GM12878 (cell line): ENCODE measurements around the gene KIAA0319L. TPM values are rescaled to one million over a fixed set of nuclear protein-coding genes. Genes with fewer than 3 reads are reported as not detected.

ENCODE experiments used
- ATAC-seq: fragments of 200-7000 bp; cut with Tn5 transposase; 3 replicates; pipeline ENCODE4 v1.9.1; 2020; ENCODE audit warnings: mild to moderate bottlenecking, moderate library complexity
- BruUV-seq: library from RNA; stranded (reverse); fragments of 400-500 nt; replicated peaks from 2 replicates; lab custom pipeline; 2021; lab: Mats Ljungman, UMichigan
- CTCF ChIA-PET: fragments of 300-600 bp; sonication (Branson Sonifier 250); formaldehyde crosslinking; extraction: SDS; loops from one replicate; lab custom pipeline; 2021; ENCODE audit warnings: inconsistent platforms; lab: Yijun Ruan, JAX
- POLR2A ChIA-PET: fragments of 350-600 bp; formaldehyde crosslinking; extraction: SDS; loops from one replicate; lab custom pipeline; 2021; ENCODE audit warnings: inconsistent platforms; lab: Charles Lee
- RAD21 ChIA-PET: fragments of 300-600 bp; sonication (Branson Sonifier 250); formaldehyde crosslinking; loops from one replicate; lab custom pipeline; 2023; ENCODE audit warnings: antibody characterized with exemption; ENCODE audit not compliant: unreplicated experiment; lab: Charles Lee
- SMC1A ChIA-PET: fragments of 300-600 bp; sonication (Branson Sonifier 250); formaldehyde crosslinking; loops from one replicate; lab custom pipeline; 2023; ENCODE audit not compliant: unreplicated experiment, uncharacterized antibody; lab: Charles Lee
- DNase-seq: peaks from one replicate; pipeline ENCODE4 v3.0.0-alpha.2; 2011; ENCODE audit warnings: low read depth, low spot score
- FAIRE-seq: peaks from 3 replicates; lab custom pipeline; 2011; peaks lifted over from hg19 to GRCh38; lab: Jason Lieb, UNC
- H2AFZ ChIP-seq: 2 replicates; pipeline ENCODE4 v1.6.0; 2011; ENCODE audit warnings: low read depth, low read length, control low read depth; ENCODE audit not compliant: control insufficient read depth
- H3K27ac ChIP-seq: 2 replicates; pipeline ENCODE4 v1.5.1; 2011; ENCODE audit warnings: control low read depth; ENCODE audit not compliant: control insufficient read depth, insufficient read depth
- H3K27me3 ChIP-seq, 2 experiments: replicated peaks in 1 of 2; 2 replicates each; pipeline versions ENCODE4 v1.6.0 to v1.6.1; 2011; ENCODE audit warnings: low read length in 1 of 2; ENCODE audit not compliant: control insufficient read depth in 2 of 2, insufficient read depth in 2 of 2
- H3K36me3 ChIP-seq, 2 experiments: 2 replicates each; pipeline ENCODE4 v1.5.1; 2011; ENCODE audit warnings: low read length in 1 of 2; ENCODE audit not compliant: control insufficient read depth in 2 of 2, insufficient read depth in 2 of 2
- H3K4me1 ChIP-seq: 2 replicates; pipeline ENCODE4 v1.6.1; 2011; ENCODE audit warnings: mild to moderate bottlenecking, low read length, moderate library complexity, mixed read lengths; ENCODE audit not compliant: control insufficient read depth, insufficient read depth
- H3K4me2 ChIP-seq: 2 replicates; pipeline ENCODE4 v1.6.0; 2011; ENCODE audit warnings: control low read depth; ENCODE audit not compliant: control insufficient read depth, insufficient read depth
- H3K4me3 ChIP-seq: fragments of 200-600 bp; sonication (generic); 2 replicates; pipeline ENCODE4 v1.5.1; 2016
- H3K79me2 ChIP-seq: 2 replicates; pipeline ENCODE4 v1.6.0; 2011; ENCODE audit warnings: low read length; ENCODE audit not compliant: control insufficient read depth, insufficient read depth
- H3K9ac ChIP-seq: 2 replicates; pipeline ENCODE4 v1.8.0; 2011; ENCODE audit warnings: low read length, control low read depth, mixed read lengths; ENCODE audit not compliant: control insufficient read depth, insufficient read depth
- H3K9me3 ChIP-seq: replicated peaks from 3 replicates; pipeline ENCODE4 v1.5.1; 2011; ENCODE audit warnings: mild to moderate bottlenecking, low read length; ENCODE audit not compliant: control insufficient read depth, insufficient read depth
- H4K20me1 ChIP-seq: 2 replicates; pipeline ENCODE4 v1.6.0; 2011; ENCODE audit not compliant: control insufficient read depth, insufficient read depth
- BCL11A ChIP-seq: IDR thresholded peaks from 2 replicates; pipeline ENCODE4 v1.6.1; 2011; ENCODE audit warnings: low read depth, low read length
- DPF2 ChIP-seq: fragments of 450-650 bp; IDR thresholded peaks from 2 replicates; pipeline ENCODE4 v1.6.1; 2017; ENCODE audit warnings: mild to moderate bottlenecking
- MYC ChIP-seq: IDR thresholded peaks from 2 replicates; pipeline ENCODE4 v1.6.1; 2011; ENCODE audit warnings: mild to moderate bottlenecking, low read length, moderate library complexity, inconsistent platforms; ENCODE audit not compliant: insufficient read depth, insufficient replicate concordance, insufficient read length, severe bottlenecking
- POU2F2 ChIP-seq: IDR thresholded peaks from 3 replicates; pipeline ENCODE4 v1.6.1; 2011; ENCODE audit warnings: low read depth, mild to moderate bottlenecking, low read length, borderline replicate concordance
- RAD51 ChIP-seq: fragments of 450-650 bp; IDR thresholded peaks from 2 replicates; pipeline ENCODE4 v1.6.1; 2016; ENCODE audit warnings: moderate library complexity, mild to moderate bottlenecking, inconsistent platforms
- SPI1 ChIP-seq: IDR thresholded peaks from 2 replicates; pipeline ENCODE4 v1.6.1; 2011; ENCODE audit warnings: low read depth, mild to moderate bottlenecking, low read length, moderate library complexity, borderline replicate concordance; ENCODE audit not compliant: insufficient read depth
- TCF7 ChIP-seq: IDR thresholded peaks from 2 replicates; pipeline ENCODE4 v1.6.1; 2014; ENCODE audit warnings: antibody characterized with exemption, borderline replicate concordance
- ZNF24 ChIP-seq: fragments of 450-650 bp; IDR thresholded peaks from 2 replicates; pipeline ENCODE4 v1.6.1; 2017; ENCODE audit warnings: antibody characterized with exemption, mild to moderate bottlenecking
- ZNF274 ChIP-seq: IDR thresholded peaks from one replicate; pipeline ENCODE4 v1.8.0; 2011; ENCODE audit not compliant: insufficient read length, insufficient read depth
- ZNF384 ChIP-seq: IDR thresholded peaks from 2 replicates; pipeline ENCODE4 v1.6.1; 2012; ENCODE audit warnings: low read depth, mild to moderate bottlenecking, low read length, improper control_type of control experiment, borderline replicate concordance
- in situ Hi-C: fragments of 300-500 bp; cut with MboI; formaldehyde crosslinking; loops from 9 replicates; pipeline ENCODE4 v1.14.3; 2018; ENCODE audit warnings: mixed read lengths
- intact Hi-C: fragments of 100-400 bp; cut with micrococcal nuclease; formaldehyde crosslinking; loops from one replicate; pipeline ENCODE4 v1.14.2; 2022; ENCODE audit not compliant: unreplicated experiment
- polyA plus RNA-seq, 11 experiments: library from polyadenylated mRNA; depleted of rRNA in 4 of 11; unstranded in 6 of 11; stranded (reverse) in 5 of 11; fragments of >200 nt; fragmentation: Nextera tagmentation in 4 of 11; fragmentation: Illumina TruSeq in 1 of 11; extraction: Ambion mirVana in 4 of 11; extraction: Trizol in 1 of 11; gene quantifications; 1 replicate in 1 of 11; 2 replicates in 10 of 11; pipeline versions ENCODE4 v1.2.1 to v1.2.3, GENCODE V29; 2011 to 2016; ENCODE audit warnings: inconsistent platforms in 2 of 11, missing spikeins in 2 of 11, low read depth in 1 of 11
- total RNA-seq, 4 experiments: library from RNA; depleted of rRNA in 3 of 4; stranded (reverse); fragments of >200 nt in 3 of 4; fragmentation: Illumina TruSeq in 1 of 4; extraction: Trizol in 1 of 4; gene quantifications; 2 replicates each; pipeline versions ENCODE4 v1.2.1 to v1.2.3, GENCODE V29; 2013 to 2021
- TF ChIP-seq, protein P1 (sequence below): IDR thresholded peaks from 2 replicates; pipeline ENCODE4 v1.6.1; 2011; ENCODE audit warnings: mild to moderate bottlenecking, low read depth, low read length, moderate library complexity; ENCODE audit not compliant: insufficient replicate concordance
- TF ChIP-seq, protein P2 (sequence below): IDR thresholded peaks from 2 replicates; pipeline ENCODE4 v1.6.1; 2012; ENCODE audit warnings: low read depth, low read length, improper control_type of control experiment
- TF ChIP-seq, protein P3 (sequence below): fragments of 450-650 bp; formaldehyde crosslinking; IDR thresholded peaks from 2 replicates; pipeline ENCODE4 v1.5.0; 2022; ENCODE audit warnings: mild to moderate bottlenecking, missing genetic modification characterization
- TF ChIP-seq, protein P4 (sequence below): IDR thresholded peaks from 2 replicates; pipeline ENCODE4 v1.6.1; 2012; ENCODE audit warnings: low read depth, low read length, improper control_type of control experiment
- TF ChIP-seq, protein P5 (sequence below): IDR thresholded peaks from 2 replicates; pipeline ENCODE4 v1.6.1; 2012; ENCODE audit warnings: low read length, inconsistent platforms

KIAA0319L gene
- total and polyA plus RNA-seq, 10 of the 15 experiments (the other 5 are each of a cell fraction or from before 2014, with no cell fraction given) = 2.6 to 57.8 (median 25.4) TPM

DNA sequence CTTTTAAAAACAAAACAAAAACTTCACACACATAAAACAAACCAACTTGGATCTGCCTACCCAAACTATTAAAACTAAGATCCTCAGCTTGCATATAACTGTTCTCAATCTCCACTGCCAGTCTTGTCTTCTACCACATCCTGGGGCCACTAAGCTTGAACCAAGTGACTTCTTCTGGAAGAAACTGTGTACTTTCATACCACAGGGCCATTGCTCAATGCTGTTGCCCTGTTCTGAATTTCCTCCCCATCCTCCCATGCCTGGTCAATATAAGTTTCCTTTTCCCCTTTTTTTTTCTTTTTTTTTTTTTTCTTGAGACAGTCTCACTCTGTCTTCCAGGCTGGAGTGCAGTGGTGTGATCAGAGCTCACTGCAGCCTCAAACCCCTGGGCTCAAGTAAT lies 109.9 kb downstream of the KIAA0319L start:
- ChIA-PET POLR2A (interaction anchor here (0.6 to 0.7 kb wide), 2 partner anchors 102 to 124 kb away, joined by 3 to 4 read pairs; no protein-coding TSS in a partner anchor), SMC1A (interaction anchor here (0.9 to 14.3 kb wide), 5 partner anchors 11 to 121 kb away, joined by 3 to 254 read pairs (median 5); no protein-coding TSS in a partner anchor), CTCF (interaction anchor here (0.6 to 9.3 kb wide), 9 partner anchors 14 to 327 kb away, joined by 3 to 260 read pairs (median 3); no protein-coding TSS in a partner anchor), RAD21 (interaction anchor here (0.7 to 1.2 kb wide), 4 partner anchors 91 to 527 kb away, joined by 3 to 4 read pairs (median 4); no protein-coding TSS in a partner anchor)
- in situ Hi-C loops = loop anchor here (5.0 kb wide), 1 partner anchor 275 kb away; no protein-coding TSS in a partner anchor
- Histone ChIP-seq H4K20me1 (no peaks in the 10 kb centered on the region), H3K4me2 (no peak overlapping the region), H3K9me3 (no peaks in the 10 kb centered on the region), H3K4me3 (no peak overlapping the region), H3K27ac (no peak overlapping the region), H3K4me1 (no peaks in the 10 kb centered on the region), H3K36me3 (peaks cover 14 to 41% of the 10 kb centered on the region in 2 experiments), H3K79me2 (no peaks in the 10 kb centered on the region), H3K27me3 (no peaks in the 10 kb centered on the region), H3K9ac (no peak overlapping the region), H2AFZ (no peak overlapping the region)
- FAIRE-seq (no peak), DNase-seq (no peak), ATAC-seq (no peak)
- TF ChIP-seq MYC = no peak
- TF ChIP-seq BCL11A = no peak
- no peak for TF ChIP-seq ZNF24
- TF ChIP-seq ZNF274 = no peak
- no peak for TF ChIP-seq RAD51
- no peak for TF ChIP-seq DPF2
- TF ChIP-seq, protein P1, sequence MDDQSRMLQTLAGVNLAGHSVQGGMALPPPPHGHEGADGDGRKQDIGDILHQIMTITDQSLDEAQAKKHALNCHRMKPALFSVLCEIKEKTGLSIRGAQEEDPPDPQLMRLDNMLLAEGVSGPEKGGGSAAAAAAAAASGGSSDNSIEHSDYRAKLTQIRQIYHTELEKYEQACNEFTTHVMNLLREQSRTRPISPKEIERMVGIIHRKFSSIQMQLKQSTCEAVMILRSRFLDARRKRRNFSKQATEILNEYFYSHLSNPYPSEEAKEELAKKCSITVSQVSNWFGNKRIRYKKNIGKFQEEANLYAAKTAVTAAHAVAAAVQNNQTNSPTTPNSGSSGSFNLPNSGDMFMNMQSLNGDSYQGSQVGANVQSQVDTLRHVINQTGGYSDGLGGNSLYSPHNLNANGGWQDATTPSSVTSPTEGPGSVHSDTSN = no peak
- TF ChIP-seq, protein P2, sequence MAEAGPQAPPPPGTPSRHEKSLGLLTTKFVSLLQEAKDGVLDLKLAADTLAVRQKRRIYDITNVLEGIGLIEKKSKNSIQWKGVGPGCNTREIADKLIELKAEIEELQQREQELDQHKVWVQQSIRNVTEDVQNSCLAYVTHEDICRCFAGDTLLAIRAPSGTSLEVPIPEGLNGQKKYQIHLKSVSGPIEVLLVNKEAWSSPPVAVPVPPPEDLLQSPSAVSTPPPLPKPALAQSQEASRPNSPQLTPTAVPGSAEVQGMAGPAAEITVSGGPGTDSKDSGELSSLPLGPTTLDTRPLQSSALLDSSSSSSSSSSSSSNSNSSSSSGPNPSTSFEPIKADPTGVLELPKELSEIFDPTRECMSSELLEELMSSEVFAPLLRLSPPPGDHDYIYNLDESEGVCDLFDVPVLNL = no peak
- no peak for TF ChIP-seq ZNF384
- TF ChIP-seq SPI1 = no peak
- TF ChIP-seq, protein P3, sequence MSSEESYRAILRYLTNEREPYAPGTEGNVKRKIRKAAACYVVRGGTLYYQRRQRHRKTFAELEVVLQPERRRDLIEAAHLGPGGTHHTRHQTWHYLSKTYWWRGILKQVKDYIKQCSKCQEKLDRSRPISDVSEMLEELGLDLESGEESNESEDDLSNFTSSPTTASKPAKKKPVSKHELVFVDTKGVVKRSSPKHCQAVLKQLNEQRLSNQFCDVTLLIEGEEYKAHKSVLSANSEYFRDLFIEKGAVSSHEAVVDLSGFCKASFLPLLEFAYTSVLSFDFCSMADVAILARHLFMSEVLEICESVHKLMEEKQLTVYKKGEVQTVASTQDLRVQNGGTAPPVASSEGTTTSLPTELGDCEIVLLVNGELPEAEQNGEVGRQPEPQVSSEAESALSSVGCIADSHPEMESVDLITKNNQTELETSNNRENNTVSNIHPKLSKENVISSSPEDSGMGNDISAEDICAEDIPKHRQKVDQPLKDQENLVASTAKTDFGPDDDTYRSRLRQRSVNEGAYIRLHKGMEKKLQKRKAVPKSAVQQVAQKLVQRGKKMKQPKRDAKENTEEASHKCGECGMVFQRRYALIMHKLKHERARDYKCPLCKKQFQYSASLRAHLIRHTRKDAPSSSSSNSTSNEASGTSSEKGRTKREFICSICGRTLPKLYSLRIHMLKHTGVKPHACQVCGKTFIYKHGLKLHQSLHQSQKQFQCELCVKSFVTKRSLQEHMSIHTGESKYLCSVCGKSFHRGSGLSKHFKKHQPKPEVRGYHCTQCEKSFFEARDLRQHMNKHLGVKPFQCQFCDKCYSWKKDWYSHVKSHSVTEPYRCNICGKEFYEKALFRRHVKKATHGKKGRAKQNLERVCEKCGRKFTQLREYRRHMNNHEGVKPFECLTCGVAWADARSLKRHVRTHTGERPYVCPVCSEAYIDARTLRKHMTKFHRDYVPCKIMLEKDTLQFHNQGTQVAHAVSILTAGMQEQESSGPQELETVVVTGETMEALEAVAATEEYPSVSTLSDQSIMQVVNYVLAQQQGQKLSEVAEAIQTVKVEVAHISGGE (CRISPR knock-in tag) = no peak
- no peak for TF ChIP-seq POU2F2
- TF ChIP-seq TCF7 = no peak
- TF ChIP-seq, protein P4, sequence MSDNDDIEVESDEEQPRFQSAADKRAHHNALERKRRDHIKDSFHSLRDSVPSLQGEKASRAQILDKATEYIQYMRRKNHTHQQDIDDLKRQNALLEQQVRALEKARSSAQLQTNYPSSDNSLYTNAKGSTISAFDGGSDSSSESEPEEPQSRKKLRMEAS = no peak
- TF ChIP-seq, protein P5, sequence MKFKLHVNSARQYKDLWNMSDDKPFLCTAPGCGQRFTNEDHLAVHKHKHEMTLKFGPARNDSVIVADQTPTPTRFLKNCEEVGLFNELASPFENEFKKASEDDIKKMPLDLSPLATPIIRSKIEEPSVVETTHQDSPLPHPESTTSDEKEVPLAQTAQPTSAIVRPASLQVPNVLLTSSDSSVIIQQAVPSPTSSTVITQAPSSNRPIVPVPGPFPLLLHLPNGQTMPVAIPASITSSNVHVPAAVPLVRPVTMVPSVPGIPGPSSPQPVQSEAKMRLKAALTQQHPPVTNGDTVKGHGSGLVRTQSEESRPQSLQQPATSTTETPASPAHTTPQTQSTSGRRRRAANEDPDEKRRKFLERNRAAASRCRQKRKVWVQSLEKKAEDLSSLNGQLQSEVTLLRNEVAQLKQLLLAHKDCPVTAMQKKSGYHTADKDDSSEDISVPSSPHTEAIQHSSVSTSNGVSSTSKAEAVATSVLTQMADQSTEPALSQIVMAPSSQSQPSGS = no peak
- BruUV-seq = no TSS peak
- intact Hi-C loops = no loop called here
